ENCODE measurements around the gene P2RX3.

DNA sequence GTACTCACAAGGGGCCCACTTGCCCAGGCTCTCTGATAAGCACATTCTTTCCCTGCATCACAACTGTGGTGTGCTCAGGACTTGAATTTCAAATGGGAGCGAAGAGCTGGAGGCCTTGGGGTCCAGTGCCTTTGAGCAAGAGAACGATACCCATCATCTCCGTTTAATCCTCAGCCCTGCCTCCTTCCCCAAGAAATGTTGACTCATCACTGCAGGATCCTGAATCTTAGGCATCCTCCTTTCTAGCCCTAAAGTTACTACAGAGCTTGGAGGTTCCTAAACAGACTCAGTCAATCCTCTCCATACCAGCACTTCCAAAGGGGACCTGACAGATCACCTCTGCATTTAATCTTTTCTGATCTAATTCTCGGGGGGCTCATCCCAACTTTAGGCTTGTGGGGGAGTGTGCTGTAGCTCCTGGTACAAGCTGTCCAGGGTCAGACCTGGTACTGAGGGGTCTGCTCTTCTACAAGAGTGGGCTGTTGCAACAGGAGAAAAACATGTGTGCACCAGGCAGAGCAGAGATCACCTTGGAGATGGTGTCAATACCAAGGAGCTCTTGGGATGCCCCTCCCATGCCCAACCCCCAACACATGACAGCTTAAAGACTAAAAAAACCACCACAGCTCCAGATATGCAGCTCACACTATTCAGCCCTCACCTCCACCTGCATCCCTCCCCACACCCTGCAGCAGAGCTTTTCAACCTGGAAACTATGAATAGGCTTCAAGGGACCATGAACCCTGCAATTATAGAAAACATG lies 56.2 kb downstream of the P2RX3 start:
- TF ChIP-seq, protein P1, sequence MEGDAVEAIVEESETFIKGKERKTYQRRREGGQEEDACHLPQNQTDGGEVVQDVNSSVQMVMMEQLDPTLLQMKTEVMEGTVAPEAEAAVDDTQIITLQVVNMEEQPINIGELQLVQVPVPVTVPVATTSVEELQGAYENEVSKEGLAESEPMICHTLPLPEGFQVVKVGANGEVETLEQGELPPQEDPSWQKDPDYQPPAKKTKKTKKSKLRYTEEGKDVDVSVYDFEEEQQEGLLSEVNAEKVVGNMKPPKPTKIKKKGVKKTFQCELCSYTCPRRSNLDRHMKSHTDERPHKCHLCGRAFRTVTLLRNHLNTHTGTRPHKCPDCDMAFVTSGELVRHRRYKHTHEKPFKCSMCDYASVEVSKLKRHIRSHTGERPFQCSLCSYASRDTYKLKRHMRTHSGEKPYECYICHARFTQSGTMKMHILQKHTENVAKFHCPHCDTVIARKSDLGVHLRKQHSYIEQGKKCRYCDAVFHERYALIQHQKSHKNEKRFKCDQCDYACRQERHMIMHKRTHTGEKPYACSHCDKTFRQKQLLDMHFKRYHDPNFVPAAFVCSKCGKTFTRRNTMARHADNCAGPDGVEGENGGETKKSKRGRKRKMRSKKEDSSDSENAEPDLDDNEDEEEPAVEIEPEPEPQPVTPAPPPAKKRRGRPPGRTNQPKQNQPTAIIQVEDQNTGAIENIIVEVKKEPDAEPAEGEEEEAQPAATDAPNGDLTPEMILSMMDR (IDR thresholded peaks at IDR 0.05) = no peak
- TF ChIP-seq EP300 (IDR thresholded peaks at IDR 0.05) (no peak), POLR2A (IDR thresholded peaks at IDR 0.05) (no peak)

All from ovary (tissue), 3 donors.